ENCODE measurements around the gene MCM5.

MCM5 gene

DNA sequence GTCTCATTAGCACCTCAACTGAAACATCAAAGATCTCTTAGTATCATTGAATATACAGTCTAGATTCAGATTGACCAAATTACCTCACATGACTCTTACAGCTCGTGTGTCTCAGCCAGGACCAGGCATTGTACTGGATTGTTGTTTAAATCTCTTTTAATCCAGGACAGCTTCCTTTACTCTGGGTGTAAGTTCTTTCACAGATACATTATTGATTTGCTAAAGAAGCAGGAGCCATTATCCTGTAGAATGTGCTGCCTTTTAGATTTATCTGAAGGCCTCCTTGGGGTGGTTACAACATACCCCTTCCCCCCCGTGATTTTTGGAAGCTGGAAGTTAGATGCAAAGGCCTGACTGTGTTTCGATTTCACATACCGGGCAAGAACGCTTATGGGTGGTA lies 4.2 kb downstream of the MCM5 start:
- DNase-seq: no peak

DNA sequence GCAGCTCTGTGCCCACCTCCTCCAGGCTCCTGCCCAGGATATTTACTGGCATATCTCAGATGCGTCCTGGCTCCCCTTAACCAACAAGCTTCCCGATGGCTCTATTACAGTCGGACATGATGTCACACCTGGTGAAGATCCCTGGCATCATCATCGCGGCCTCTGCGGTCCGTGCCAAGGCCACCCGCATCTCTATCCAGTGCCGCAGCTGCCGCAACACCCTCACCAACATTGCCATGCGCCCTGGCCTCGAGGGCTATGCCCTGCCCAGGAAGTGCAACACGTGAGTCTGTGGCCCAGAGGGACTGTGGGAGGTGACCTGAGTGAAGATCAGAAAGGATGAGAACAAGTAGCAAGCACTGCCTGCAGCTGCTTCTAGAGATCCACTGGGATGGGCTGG lies 6.5 kb downstream of the MCM5 start:
- DNase-seq: no peak

DNA sequence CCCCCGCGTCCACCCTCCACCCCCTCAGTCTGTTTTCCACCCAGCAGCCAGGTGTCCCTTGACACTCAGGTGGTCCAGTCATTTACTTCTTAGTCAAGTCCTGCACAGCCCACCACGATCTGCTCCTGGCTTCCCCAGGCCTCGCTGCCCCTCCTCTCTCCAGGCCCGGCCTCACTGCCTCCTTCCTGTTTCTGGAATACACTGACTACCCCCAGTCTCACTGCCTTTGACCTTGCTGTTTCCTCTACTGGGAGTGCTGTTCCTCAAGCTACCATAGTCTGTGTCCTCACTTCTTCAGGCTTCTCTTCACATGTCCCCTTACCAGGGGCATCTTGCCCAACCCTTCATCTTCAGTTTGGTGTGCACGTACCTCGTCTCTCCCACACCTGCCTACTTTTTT lies 7.4 kb downstream of the MCM5 start:
- DNase-seq: no peak

DNA sequence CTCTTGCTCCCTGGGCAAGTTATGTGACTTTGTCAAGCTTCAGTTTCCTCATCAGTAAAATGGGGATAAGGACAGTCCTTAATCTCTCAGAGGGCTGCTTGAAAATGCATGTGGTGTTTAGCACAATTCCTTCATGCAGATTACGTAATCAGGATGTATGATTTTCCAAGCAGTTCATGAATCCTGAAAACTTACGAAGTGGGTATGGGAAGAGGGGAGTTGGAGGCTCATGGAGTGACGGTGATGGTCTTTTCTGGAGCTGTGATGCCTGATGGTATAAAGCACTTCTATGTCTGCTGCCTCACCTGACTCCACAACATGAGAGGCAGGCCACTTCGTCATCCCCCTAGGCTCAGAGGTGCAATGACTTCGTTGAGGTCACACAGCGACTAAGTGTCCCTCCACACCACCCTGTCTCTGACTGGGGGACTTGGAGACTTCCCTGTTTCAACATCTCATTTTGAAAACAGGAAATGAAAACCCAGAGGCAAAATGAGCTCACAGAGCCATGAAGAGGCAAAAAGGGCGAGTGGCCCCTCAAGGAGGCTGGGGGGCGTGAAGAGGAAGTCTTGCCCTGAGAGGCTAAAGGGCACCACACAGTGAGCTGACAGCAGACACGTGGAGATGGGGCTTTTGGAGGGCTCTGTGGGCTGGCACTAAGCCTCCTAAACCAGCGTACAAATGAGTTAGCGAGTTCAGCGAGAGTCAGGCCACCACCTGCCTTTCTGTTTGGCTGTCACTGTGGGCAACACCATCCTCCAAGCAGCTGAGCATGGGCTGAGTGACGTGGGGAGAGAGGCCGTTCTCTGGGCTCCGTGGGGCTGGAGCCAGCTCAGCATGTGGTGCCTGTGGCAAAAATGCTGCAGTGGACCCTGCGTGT lies 10.1 kb downstream of the MCM5 start:
- DNase-seq: no peak

DNA sequence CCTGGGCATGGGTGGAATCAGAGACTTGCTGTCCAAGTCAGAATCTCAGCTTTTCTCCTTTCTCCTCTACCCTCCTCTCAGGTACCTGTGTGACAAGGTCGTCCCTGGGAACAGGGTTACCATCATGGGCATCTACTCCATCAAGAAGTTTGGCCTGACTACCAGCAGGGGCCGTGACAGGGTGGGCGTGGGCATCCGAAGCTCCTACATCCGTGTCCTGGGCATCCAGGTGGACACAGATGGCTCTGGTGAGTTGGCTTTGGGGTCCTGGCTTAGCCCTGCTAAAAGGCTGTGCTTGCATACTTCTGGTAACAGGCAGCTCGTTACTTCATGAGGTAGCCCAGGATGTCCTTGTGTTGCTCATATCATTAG lies 10.7 kb downstream of the MCM5 start:
- no peak for DNase-seq

DNA sequence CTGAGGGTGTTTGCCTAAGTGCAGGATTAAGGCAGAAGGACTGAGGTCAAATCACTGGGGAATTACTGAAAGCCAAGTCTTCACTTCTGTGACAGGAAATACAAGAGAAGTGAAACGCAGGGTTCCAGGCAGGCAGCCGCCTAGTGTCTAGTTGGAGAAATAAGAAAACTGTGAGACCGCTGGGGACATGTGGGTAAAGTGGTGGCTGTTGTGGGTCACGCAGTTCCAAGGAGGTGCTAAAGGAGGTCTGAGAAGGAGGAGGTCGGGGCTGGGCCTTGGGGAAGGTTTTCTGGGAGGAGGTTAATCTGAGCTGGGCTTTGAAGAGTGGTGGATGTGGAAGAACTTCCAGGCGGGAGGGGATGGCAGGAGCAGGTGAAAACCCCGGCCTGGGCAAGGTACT lies 11.2 kb downstream of the MCM5 start:
- no peak for DNase-seq

DNA sequence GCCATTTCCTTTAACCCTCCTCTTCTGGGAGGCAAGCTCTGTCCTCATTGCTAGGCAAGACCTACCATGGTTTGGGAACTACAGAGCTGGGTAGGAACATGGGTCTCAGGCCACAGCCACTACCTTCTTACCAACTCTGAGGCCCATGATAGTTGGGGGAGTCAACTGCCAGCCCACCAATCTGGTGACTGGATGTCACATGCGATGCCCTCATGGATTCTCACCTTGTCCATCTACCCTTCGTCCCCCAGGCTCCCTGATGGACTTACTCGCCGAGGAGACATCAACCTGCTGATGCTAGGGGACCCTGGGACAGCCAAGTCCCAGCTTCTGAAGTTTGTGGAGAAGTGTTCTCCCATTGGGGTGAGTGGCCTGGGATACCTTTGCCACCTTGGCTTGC lies 13.7 kb downstream of the MCM5 start:
- no peak for DNase-seq

DNA sequence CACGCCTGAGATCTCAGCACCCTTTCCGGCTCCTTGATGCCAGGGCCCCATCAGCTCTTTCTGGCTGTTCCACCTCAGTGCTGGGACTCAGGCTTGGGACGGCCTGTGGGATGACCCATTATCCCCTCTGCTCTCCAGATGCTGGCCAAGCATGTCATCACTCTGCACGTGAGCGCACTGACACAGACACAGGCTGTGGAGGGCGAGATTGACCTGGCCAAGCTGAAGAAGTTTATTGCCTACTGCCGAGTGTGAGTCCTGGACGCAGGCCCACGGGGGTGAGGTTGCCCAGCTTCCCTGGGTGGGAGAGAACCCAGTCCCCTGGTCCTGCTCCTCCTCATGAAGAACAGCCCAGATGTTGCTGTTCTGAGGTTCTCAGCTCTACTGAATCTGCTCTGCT lies 17.7 kb downstream of the MCM5 start:
- DNase-seq: no peak

DNA sequence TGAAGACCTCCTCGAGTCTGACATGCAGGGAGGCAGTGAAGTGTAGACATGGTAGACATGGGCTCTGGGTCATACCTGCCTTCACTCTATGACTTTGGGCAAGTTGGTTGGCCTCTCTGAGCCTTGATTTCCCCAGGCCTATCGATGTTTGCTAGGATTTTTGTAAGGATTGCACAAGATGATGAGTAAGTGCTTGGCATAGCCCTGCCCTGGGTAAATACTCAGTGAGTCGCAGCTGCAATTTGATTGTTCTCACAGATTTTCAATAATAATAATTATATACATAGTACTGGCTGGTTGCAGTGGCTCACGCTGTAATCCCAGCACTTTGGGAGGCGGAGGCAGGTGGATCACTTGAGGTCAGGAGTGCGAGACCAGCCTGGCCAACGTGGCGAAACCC lies 18.1 kb downstream of the MCM5 start:
- DNase-seq: no peak

DNA sequence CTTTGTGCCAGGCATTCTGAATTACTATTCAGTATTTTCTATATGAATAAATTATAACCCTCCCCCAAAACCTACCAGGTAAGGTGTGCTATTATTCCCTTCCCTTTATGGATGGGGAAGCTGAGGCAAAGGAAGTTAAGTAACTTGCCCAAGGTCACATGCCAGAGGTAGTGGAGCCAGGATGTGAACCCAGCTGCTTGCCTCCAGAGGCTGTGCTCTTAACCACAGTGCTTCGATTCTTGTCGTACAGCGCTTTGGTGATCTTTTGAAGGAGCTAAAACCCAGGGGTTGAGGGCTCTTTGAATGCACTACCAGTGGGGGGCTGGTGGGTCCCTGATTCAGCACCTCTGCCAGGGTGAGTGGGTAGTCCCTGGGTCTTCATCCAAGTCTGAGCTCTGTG lies 18.8 kb downstream of the MCM5 start:
- DNase-seq: no peak

DNA sequence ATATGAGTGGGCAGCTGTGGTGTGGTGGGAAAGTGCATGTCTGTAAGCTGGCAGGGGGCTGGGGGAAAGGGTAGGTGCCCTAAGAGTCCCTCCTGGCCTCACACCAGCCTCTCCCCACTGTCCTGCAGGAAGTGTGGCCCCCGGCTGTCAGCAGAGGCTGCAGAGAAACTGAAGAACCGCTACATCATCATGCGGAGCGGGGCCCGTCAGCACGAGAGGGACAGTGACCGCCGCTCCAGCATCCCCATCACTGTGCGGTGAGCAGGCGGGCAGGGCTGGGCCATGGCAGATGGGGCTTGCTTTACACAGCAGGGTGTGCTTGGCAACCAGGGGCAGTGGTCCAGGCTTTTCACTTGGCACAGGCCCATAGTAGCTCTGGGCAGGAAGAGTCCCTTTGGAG lies 19.8 kb downstream of the MCM5 start:
- no peak for DNase-seq

DNA sequence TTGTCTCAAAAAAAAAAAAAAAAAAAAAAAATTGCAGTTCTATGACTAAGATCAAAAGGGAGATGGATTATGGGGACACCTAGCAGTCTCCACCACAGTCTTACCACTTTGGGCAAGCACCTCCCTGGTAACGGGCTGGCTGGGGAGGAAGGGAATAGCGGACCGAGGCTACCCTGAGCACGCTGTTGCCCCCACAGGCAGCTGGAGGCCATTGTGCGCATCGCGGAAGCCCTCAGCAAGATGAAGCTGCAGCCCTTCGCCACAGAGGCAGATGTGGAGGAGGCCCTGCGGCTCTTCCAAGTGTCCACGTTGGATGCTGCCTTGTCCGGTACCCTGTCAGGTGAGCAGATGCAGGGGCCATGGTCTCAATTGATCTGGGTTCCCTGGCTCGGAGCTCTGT lies 21.2 kb downstream of the MCM5 start:
- no peak for DNase-seq

DNA sequence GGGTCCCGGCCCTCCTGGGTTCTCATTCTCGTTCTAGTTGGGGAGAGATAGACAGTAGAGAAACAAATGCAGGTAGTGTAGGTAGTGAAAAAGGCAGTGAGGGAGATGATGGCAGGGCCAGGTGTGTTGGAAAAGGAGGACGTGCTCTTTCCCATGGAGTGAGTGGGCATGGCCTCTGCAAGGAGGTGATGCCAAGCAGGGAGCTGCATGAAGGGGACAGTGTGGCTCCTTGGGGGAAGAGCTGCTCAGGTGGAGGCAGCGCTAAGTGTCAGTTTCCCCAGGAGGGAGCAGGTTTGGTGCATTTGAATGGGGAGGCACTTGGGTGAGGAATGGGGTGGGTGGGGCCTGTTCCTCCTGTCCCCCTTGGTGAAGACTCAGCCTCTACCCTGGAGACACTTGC lies 22.2 kb downstream of the MCM5 start:
- DNase-seq: no peak

DNA sequence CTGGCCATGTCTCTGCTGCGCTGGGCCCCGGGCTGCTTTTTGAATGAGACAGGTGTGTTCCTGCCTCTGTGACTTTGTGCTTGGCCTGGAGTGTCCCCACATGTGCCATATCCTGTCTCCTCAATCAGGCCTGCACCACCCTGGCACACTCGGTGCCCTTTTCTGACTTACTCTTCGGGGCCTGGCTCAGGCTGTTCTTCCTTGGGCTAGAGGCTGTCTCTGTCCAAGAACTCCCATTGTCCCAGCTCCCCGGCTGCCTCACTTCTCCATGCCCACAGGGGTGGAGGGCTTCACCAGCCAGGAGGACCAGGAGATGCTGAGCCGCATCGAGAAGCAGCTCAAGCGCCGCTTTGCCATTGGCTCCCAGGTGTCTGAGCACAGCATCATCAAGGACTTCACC lies 23.0 kb downstream of the MCM5 start:
- no peak for DNase-seq

DNA sequence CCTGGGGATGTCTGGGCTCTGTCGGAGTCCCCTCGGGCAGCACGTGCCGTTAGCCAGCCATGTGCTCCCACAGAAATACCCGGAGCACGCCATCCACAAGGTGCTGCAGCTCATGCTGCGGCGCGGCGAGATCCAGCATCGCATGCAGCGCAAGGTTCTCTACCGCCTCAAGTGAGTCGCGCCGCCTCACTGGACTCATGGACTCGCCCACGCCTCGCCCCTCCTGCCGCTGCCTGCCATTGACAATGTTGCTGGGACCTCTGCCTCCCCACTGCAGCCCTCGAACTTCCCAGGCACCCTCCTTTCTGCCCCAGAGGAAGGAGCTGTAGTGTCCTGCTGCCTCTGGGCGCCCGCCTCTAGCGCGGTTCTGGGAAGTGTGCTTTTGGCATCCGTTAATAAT lies 24.1 kb downstream of the MCM5 start:
- no peak for DNase-seq

DNA sequence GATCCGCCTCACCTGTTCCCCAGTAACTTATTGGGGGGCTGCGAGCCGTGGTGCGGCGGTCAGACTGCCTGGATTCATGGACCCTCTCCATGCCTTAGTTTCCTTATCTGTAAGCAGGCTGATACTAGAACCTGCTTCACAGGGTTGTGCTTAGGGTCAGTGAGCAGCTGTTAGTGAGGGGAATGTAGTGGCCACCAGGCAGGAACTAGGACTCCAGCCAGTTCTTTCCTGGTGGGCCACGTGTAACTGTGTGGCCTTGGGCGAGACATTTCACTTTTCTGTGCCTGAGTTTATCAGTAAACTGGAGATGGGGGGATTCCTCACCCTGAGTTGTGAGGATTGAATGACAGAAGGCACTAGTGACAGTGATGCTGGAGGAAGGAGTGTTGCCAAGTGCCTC lies 24.8 kb downstream of the MCM5 start:
- DNase-seq: no peak

DNA sequence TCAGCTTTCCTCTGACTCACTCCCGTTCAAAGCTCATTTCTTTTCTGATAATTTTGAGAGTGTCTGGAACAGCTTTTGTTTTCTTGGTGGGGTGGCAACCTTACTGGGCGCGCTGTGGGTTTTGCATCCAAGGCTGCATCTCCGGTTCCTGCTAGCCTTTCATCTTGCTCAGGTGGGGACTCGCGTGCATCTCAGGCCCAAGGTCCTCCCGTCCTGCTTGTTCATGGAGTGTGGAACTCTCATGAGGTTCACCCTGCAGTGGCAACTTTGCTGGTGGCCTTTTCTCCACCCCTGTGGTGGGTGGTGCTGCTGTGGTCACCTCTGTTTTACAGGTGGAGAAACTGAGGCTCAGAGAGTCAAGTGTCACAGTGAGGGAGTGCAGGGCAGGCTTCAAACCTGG lies 25.6 kb downstream of the MCM5 start:
- no peak for DNase-seq

DNA sequence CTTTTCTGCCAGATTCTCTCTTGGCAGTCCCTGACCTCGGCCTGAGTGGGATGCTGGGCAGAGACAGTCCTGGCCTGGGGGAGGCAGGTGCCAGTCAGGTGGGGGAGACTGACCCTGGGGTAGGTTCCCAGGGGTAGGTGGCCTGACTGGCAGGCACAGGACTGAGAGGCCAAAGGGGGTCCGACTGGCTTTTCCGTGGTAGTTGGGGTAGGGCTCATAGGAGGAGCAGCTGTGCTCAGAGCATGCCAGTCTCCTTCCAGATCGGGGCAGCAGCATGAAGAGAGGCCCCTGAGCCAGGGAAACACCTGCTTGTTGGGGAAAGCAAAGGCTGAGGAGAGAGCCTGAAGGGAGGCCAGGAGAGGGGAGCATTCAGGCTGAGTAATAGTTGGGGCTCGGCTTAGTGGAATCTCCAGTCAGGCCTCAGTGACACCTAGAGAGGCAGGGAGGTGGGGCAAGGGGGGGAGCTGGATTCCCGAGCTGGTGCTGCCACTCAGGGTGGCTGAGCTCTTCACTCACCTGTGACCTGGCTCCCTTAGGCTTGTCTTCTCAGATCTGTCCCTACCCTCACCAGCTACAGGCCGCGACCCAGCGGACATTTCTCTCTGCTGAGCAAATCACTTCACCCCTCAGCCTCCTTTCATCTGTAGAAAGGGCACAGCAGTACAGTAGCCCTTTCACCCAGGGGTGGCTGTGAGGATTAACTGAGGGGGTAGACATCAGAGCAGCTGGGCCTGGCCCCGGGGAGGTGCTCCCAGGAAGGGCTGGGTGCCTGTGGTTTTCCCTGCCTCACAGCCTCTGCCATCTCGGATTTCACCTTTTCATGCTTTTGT lies 26.2 kb downstream of the MCM5 start:
- peak; percentile 59 to 62 for DNase-seq

DNA sequence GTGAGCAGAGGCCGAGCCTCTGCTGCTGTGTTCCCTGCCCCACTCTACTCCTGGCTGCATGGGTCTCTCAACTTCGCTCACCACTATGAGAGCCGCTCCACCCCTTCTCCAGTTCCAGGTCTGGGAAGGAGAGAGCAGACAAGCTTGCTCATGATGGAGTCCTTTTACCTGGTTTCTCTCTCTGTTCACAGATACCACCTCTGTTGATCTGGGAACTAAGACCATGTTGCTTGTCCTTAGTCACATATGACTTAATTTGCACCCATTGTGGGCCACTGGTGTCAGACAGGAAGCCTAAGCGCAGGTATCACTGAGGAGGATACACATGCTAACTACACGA lies 26.8 kb downstream of the MCM5 start:
- DNase-seq: no peak

DNA sequence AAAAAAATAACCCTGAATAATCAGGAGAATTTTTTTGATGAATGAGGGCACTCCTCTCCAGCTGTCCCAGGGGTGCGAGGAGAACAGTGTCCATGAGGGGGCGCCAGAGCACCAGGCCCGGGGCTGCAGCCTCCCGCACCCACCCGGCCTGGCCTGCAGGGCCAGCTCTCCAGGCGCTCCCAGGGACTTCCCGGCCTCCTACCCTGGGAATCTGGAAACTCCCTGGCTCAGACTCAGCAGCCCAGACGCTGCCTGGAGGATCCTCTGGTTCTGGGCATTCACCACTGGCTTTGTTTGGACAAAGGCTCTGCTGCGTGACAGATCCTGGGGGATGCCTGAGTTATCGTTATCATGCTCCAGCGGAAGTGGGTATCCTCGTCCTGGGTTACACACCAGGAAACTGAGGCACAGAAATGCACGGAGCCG lies 31.0 kb downstream of the MCM5 start:
- DNase-seq: peak in 1 of 2 experiments; percentile 3

DNA sequence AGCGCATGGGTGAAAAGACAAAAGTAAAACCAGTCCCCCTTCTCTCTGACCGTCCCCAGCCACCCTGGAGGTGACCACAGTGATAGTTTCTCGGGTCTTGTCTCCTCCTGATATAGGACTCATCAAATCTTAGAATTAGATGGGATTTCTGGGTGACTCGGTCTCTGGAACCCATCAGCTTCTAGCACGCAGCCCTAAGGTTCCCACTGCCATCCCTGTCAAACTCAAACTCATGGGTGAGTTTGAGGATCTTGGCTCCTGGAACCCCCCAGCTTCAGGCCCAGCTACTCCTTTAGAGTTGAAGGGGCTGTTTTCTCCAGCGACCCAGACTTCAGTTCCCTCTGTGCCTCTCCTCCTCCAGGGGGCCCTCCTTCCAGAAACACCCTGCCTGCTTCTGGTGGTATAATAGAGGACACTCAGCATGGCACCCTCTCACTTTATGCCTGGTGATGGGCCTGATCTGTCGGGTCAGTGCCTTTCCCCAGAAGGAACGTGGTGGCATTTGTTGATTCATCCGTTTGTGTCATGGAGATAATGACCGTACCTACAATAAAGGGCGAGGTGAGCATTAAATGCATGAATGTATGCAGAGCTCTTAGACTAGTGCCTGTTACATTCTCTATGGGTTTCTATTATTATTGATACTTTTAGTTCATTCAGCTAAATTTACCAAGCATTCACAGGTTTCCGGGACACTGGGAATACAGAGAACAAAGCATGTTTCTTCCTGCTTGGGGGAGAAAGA lies 31.7 kb downstream of the MCM5 start:
- no peak for DNase-seq

DNA sequence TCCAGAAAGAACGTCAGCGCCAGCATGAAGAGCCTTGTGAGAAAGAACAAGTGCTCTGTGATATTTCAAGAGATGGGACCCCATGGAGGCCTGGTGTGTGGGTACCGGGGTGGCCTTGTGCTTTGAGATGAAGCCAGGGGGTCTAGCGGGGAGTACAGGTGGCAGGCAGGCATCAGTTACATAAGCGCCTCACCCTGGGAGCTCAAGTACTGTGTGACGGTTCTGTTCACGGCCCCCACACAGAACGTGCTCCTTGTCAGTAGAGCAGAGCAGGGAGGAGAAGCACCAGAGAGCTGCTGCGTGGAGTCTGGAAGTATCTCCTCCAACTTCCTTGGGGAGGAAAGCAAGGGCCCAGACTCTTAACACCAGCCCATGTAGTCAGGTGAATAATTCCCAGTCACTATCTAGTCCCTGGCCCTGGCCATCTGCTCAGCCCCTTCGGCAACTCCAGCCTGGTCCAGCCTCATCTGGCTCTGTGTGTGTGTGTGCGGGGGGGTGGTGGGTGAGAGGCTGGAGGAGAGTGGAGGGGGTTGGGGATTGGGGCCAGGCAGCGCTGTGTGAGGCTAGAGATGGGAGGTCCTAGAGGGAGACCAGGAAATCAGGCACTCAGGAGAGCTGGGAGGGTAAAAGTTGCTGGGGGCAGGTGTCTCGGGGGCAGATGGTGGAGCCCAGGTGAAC lies 32.4 kb downstream of the MCM5 start:
- DNase-seq: no peak

DNA sequence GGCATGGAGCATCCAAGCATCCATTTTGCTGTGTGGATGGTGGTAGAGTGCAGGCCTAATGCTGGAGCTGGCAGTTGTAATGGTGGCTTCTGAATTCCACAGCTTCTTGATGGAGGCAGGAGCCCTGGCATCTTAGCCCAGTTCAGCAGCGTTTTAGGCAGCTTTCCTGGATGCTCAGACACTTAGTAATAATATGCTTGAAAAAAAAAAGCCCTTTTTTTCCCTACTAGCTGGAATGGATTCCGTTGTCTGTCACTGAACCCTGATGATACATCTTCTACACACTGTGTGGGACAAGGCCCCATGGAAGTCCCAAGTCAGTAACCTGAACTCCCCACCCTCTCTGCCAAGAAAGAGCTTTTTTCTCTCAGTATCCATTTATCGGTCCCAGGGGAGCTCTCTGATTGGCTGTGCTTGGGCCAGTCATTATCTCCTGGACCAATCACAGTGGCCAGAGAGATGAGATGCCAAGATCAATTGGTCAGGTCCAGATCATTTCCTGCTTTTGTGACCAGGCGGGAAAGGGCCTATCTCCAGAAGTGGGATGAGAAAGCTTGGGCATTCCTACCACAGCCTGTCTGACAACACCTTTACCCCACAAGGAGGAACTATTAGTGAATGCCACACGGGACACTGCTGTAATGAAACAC lies 34.2 kb downstream of the MCM5 start:
- no peak for DNase-seq
